ENCODE data around the gene VSTM2B. TPM values are rescaled to one million over a fixed set of nuclear protein-coding genes. Genes with fewer than 3 reads are reported as not detected.
A peak's percentile ranks its signal among the peaks of the same experiment; 100 is the strongest.

VSTM2B gene
- total and polyA plus RNA-seq, 2 of the 4 experiments (the other 2 are of a cell fraction), result not detected

- CTCF ChIA-PET, result no interaction called here
- Histone ChIP-seq H2AK9ac (replicated peaks; ENCODE audit: low read depth, low read length, poor library complexity) (no peak overlapping the region), H3K9me1 (ENCODE audit: insufficient read depth, low read length) (no peaks in the 10 kb centered on the region), H2BK20ac (ENCODE audit: low read depth, low read length) (no peak overlapping the region), H3K9me3 (ENCODE audit: control insufficient read depth, insufficient read depth, low read length) (peaks cover 5% of the 10 kb centered on the region; the same call in 1 of the 2 replicates), H3K56ac (ENCODE audit: extremely low read depth, insufficient read depth, low read length) (no peak overlapping the region), H4K91ac (ENCODE audit: insufficient read depth, low read depth, low read length) (no peak overlapping the region), H4K20me1 (ENCODE audit: insufficient read depth, low read length) (no peaks in the 10 kb centered on the region), H4K5ac (ENCODE audit: low read depth, low read length) (no peak overlapping the region), H3K27ac (ENCODE audit: insufficient read depth, low read length) (no peak overlapping the region), H3K4me2 (ENCODE audit: low read depth, low read length) (no peak overlapping the region), H2AK5ac (ENCODE audit: low read depth, low read length) (no peak overlapping the region), H2AFZ (replicated peaks; ENCODE audit: low read length, poor library complexity) (peak overlapping the region; percentile 11), H4K8ac (ENCODE audit: low read depth in 2 of 2, low read length in 2 of 2) (no peak overlapping the region), H2BK120ac (ENCODE audit: low read depth, low read length) (no peak overlapping the region), H3K4ac (ENCODE audit: low read depth, low read length) (no peak overlapping the region), H3K4me1 (ENCODE audit: control insufficient read depth, insufficient read depth, low read length) (no peaks in the 10 kb centered on the region), H3K4me3 (ENCODE audit: insufficient read depth, low read depth, low read length) (no peak overlapping the region), H2BK5ac (ENCODE audit: low read depth, low read length, poor library complexity, severe bottlenecking) (no peak overlapping the region), H3K79me1 (ENCODE audit: low read depth in 1 of 2, low read length in 2 of 2) (no peaks in the 10 kb centered on the region), H3K36me3 (ENCODE audit: control insufficient read depth, insufficient read depth, low read length) (no peaks in the 10 kb centered on the region), H3K23ac (ENCODE audit: low read depth, low read length) (no peak overlapping the region), H3K18ac (ENCODE audit: low read depth, low read length) (no peak overlapping the region), H3K14ac (replicated peaks; ENCODE audit: low read depth, low read length) (no peak overlapping the region), H3K9ac (ENCODE audit: low read depth, low read length) (no peak overlapping the region), H3K27me3 (ENCODE audit: control insufficient read depth, insufficient read depth, low read length) (no peaks in the 10 kb centered on the region), H2BK15ac (ENCODE audit: low read depth, low read length) (no peak overlapping the region)
- in situ Hi-C loops (cut with MboI; ENCODE audit: low sequenced_read_pairs) (no loop called here), dilution Hi-C loops (cut with HindIII; ENCODE audit: low sequenced_read_pairs, unreplicated experiment) (no loop called here), intact Hi-C loops (cut with micrococcal nuclease) (no loop called here)
- DNase-seq, result no peak
- ATAC-seq (ENCODE audit: low read depth), result no peak
- 60% methylated on average over 8 of the region's 12 CpGs; no CpG with 5 or more reads in 1 of the 2 experiments for WGBS, 2 experiments (ENCODE audit: extremely low coverage in 2 of 2, insufficient read length in 1 of 2)
- POLR2A ChIA-PET (ENCODE audit: unreplicated experiment), result no interaction called here
- TF ChIP-seq CTCF (conservative IDR thresholded peaks at IDR 0.05; ENCODE audit: low read depth, low read length) (no peak), POLR2A (IDR thresholded peaks at IDR 0.05; ENCODE audit: low read depth, low read length) (no peak), MXI1 (IDR thresholded peaks at IDR 0.05; ENCODE audit: borderline replicate concordance, low read depth, low read length) (no peak), RFX5 (IDR thresholded peaks at IDR 0.05; ENCODE audit: low read depth, low read length) (no peak), MAFK (IDR thresholded peaks at IDR 0.05; ENCODE audit: low read depth, low read length) (no peak), BHLHE40 (IDR thresholded peaks at IDR 0.05; ENCODE audit: low read depth, low read length) (no peak), NFE2L2 (IDR thresholded peaks at IDR 0.05; ENCODE audit: low read depth, low read length) (no peak), RAD21 (IDR thresholded peaks at IDR 0.05; ENCODE audit: low read length) (no peak), FOS (IDR thresholded peaks at IDR 0.05; ENCODE audit: low read depth, low read length) (no peak), CEBPB (IDR thresholded peaks at IDR 0.05; ENCODE audit: low read depth, low read length) (no peak), MAZ (IDR thresholded peaks at IDR 0.05; ENCODE audit: borderline replicate concordance, low read depth, low read length) (no peak)
- TF ChIP-seq, protein P1, sequence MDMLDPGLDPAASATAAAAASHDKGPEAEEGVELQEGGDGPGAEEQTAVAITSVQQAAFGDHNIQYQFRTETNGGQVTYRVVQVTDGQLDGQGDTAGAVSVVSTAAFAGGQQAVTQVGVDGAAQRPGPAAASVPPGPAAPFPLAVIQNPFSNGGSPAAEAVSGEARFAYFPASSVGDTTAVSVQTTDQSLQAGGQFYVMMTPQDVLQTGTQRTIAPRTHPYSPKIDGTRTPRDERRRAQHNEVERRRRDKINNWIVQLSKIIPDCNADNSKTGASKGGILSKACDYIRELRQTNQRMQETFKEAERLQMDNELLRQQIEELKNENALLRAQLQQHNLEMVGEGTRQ (IDR thresholded peaks at IDR 0.05; ENCODE audit: low read depth, low read length), result no peak
- TF ChIP-seq, protein P2, sequence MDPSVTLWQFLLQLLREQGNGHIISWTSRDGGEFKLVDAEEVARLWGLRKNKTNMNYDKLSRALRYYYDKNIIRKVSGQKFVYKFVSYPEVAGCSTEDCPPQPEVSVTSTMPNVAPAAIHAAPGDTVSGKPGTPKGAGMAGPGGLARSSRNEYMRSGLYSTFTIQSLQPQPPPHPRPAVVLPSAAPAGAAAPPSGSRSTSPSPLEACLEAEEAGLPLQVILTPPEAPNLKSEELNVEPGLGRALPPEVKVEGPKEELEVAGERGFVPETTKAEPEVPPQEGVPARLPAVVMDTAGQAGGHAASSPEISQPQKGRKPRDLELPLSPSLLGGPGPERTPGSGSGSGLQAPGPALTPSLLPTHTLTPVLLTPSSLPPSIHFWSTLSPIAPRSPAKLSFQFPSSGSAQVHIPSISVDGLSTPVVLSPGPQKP (IDR thresholded peaks at IDR 0.05; ENCODE audit: borderline replicate concordance, low read depth, low read length), result no peak
- BruUV-seq (replicated peaks), result no TSS peak
Observed at GRCh38 chr19:29497686-29498436, 27.9 kb upstream of the VSTM2B start.

Measured in IMR-90 (cell line).